HG03558 (cell line): ENCODE data around the gene PM20D1.

Experiments
- ATAC-seq: cut with Tn5 transposase; IDR thresholded peaks from one replicate; pipeline ENCODE4 v1.9.1; 2021; ENCODE audit warnings: moderate number of reproducible peaks; ENCODE audit not compliant: unreplicated experiment; ENCODE audit errors: extremely low read depth

The PM20D1 gene

DNA sequence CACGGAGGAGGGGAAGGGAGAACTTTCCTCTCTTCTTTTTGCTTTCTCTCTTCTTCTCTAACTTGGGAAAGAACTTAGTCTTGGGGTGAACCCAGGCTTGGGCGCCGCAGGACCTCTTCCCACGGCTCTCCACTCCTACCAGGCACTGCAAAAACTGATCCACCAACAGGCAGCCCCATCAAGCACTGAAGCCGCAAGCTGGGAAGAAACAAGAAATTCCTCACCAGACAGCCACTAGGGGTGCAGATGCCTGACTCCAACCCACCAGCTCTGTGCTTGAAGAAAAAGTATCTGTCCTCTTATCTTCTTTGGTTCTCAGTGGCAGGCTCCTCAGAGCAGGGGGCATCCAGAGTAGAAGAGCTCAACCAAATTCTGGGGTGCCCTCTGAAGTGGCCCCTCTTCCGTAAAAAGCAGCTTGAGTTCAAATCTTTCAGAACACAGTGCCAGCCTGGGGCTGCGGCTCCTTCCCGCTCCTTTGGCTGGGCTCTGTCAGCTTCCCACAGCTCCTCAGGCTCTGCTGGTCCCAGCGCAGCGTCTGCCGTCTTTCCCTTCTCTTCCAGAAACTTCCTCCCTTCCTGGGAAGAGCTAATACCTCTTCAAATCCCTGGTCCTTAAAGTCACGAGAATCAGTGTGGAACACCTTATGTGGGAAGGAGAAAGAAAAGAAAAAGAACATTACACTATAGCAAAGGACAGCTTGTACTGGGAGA lies 39.3 kb downstream of the PM20D1 start:
- ATAC-seq = no peak

DNA sequence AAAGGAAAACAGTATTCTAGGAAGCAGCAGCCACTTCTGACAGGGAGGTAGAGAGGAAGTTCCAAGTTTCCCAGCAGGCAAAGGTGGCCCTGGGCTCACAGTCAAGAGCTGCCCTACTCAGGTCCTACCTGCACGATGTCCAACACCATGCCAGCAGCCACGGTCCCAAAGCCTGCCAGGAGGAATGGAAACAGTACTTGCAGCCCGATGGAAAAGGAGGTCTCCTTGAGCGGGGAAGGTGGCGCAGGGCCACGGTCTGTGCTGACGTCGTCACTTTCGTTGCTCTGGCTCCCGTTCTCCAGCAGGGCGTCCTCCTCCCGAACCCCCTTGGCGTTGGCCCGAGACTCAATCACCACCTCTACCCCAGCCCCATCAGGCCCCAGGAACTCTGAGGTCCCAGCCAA lies 40.0 kb downstream of the PM20D1 start:
- no peak for ATAC-seq

DNA sequence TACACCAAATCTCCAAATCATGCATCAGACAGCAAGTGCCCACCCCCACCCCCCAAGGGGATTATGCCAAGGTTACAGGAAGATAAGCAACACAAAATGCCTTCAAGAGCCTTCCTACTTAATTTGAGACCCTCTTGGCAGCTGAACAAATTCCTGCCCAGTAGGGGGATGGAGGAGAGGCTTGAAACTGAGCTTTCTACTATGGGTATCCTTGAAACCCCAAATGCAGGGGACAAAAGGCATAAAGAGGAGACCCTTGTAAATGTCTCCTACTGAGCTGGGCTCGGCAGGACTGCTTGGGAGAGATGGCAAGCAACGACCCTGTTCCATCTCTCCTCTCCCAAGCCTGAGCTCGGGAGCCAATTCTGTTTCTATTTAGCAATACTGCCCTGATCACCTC lies 40.5 kb downstream of the PM20D1 start:
- no peak for ATAC-seq

DNA sequence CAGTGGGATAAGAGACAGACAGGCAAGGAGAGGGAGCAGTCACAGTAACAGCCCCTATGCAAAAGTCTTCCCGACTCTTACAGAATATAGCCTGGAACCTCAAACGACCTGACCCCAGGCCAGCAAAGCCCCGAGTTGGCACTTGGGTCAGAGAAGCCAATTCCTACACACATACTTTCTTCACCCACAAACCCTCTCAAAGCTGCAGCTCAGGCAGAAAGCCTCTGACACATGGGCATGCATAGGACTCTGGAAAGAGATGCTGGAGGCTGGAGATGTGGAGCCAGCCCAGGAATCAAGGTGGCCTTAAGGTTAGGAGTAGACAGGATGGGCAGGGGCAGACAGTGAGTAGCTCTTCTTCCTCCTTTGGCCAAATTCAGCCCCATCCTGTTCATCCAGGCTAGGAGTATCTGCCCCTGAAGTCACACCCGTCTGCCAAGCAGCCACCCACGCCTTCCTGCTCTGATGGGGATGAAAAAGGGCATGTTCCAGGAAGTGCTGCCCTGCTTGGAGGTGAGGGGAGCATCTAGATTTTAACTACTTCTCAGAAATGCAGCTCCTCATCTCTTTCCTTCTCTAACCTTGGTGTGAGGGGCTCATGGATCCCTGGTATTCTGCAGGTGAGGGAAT lies 44.7 kb downstream of the PM20D1 start:
- ATAC-seq = no peak

DNA sequence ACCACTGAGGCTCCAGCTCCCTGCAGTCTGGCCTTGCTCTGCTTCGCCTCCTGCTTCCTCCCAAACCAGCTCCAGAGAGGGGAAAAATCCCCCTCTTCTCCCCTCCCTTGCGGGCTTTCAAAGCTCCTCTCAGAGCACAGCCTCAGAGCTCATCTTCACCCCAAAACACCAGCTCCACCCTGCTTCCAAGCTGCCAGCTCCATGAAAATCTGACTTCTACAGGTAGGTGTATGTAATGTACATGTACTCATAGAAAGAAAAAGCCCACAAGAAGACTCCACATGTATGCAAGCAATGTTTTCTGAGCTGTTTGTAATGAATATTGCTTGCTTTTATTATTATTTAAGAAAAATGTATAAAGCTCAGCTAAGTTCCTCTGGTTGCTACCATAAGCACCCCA lies 45.3 kb downstream of the PM20D1 start:
- ATAC-seq = no peak

DNA sequence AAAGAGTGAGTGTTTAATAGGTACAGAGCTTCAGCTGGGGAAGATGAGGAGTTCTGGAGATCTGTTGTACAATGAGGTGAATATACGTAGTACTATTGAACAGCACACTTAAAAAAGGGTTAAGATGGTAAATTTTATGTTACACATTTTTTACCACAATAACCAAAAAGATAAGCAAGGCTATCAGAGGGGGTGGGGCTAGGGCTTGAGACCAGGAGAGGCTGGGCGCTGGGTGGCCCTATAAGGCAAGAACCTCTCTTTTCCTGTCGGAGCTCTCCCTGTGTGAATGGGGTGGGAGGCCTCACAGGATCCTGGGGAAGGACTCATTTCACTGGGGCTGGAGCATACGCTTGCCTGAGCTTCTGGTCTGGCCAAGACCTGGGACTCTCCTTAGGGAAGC lies 45.9 kb downstream of the PM20D1 start:
- no peak for ATAC-seq

DNA sequence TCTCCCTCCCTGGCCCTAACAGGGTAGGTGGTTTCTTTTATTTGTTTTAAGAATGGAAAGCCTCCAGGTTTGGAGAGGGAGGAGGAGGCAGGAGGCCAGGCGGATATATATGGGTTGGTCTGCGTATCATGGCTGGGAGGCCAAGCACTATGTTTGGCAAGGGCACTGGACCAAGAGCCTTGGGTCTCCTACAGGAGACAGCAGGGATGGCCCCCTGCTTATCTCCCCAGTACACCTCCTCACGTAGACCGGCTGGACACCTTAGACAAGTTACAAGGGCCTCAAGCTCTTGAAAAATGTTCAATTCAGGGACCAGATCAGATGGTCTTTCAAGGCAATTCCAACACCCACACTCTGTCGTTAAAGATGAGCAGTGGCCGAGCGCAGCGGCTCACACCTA lies 47.9 kb downstream of the PM20D1 start:
- ATAC-seq = no peak

DNA sequence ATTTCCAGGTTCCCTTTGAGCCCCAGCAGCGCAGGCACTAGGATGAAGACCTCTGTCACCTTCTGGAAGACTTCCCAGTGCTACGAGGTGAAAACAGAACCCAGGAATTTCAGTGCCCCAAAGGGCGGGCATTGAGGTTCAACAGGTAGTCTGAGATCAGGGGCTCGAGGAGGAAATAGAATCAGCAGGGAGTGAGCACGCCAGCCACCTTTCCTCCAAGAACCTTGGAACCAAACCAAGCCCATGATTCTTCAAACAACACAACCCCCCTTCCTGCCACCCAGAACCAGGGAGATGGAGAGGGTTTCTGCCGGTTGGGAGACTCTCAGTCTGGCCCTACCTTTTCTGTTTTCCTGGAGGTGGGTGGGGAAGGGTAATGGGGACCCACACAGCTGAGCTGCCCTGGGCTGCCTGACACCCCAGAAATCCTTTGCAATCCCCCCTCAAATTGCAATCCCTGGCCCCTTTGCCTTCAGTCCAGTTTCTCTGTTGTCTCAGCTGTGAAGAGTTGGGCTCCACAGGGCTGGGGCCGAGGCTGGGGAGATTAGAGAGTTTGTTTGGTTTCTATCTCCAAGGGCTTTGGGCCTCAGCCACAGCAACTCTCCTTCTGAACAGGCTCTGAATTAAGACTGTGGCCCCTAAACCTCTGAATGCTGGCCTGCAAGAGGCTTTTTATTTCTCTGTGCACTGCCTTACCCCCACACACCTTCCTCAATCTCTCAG lies 48.8 kb downstream of the PM20D1 start:
- no peak for ATAC-seq

DNA sequence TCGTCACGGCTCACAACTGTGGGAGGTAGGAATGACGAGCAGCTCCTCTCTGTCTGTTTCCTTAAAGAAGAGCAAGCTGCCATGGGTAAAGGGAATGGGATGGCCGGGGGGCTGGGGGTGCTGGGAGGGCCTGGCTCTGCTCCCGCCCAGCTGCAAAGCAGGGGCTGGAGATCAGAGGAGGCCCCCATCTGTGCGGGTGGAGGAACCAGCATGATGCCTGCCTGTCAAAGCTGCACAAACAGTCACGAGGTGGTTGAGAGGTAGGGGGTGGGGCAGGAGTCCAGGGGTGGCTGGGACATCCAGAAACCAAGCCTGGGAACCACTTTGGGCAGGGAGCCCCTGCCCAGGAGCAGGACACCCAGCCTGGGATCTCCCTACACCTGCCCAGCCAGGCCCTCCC lies 49.5 kb downstream of the PM20D1 start:
- no peak for ATAC-seq

DNA sequence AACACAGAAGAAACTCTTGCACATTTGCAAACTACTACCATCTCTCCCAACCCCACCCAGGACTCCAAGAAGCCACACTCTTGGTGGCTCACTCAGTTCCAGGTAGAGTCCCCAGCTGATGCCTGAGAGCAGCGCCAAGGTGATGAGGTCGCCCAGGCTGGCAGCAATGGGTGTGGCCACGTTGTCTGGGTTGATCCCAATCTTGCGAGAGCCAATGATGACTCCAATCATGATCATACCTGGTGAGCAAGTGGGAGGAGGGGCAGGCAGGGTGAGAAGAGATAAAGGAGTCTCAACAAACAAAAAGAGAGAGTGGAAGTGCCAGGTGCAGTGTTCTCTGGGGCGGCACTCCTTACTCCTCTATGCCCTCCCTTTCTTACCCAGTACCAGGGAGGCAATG lies 51.4 kb downstream of the PM20D1 start:
- ATAC-seq = no peak

DNA sequence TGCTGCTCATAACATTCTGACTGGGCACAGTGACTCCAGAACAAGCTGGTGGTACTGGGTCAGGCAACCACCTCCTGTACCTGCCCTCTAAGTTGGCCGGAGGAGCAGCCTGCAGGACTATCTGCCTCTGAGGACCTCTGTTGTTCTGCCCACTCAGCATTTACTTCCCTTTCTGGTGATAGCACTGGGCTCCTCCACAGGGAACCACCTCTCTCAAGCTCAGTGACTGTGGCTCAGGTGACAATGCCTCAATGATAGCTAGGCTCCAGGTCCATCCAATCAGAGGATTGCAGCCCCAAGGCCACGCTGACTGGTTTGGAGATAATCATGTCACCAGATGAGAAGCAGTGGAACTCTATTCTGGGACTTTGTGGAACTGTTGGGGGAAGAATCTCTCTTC lies 52.8 kb downstream of the PM20D1 start:
- ATAC-seq = no peak

DNA sequence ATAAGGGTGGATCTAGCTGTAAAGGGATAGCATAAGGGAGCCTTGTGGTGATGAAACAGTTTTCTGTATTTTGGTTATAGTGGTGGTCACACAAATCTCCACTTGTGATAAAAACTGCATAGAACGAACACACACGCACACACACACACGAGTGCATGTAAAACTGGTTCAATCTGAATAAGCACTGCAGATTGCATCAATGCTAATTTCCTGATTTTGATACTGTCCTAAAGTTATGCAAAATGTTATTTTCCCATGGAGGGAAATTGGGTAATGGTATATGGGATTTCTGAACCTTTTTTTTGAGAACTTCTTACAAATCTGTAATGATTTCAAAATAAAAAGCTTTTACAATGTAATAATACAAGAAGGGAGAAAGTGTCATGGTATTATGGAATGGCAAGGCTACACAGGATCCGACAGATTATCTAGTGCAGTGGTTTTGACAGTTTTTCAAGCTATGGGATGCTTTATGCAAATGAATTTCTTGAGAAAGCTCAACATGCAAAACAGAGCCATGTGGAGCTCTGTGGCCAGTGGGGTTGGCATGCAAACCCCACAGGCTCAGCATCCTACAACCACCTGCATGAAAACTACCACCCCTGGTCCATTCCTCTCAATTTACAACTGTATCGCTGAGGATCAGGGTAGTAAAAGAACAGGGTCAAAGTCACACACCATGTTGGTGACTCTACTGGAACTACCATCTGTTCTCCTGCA lies 55.8 kb downstream of the PM20D1 start:
- no peak for ATAC-seq

DNA sequence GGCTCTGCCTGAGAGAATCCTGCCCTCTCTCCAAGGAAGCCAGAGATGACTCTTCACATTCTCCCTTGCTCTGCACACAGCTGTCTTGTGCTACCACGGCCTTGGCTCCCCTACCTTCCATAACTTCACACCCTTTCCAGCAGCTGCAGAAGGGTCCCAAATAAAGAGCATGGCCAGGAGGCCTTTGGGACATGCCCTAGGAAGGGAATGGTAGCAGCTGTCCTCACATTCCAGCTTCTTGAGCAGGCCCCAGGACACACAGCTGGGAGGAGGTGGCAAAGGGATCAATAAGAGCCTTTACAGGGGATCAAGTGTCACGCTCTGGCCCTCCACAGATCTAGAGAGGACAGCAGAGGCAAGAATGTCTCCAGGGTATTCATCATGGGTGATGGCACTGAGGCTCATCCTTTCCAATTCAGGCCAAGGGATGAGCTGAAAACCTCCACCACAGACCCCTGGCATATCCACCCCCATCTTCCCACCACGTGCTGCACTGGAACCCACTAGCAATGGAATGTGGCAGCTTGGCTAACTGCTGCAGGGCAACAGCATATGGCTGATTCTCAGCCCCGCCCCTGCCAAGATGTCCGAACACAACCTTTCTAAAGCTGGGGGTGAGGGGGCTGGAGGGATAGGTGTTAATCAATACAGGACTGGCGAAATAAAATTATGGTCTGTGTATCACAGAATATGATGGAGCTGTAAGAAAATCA lies 56.8 kb downstream of the PM20D1 start:
- ATAC-seq = no peak

DNA sequence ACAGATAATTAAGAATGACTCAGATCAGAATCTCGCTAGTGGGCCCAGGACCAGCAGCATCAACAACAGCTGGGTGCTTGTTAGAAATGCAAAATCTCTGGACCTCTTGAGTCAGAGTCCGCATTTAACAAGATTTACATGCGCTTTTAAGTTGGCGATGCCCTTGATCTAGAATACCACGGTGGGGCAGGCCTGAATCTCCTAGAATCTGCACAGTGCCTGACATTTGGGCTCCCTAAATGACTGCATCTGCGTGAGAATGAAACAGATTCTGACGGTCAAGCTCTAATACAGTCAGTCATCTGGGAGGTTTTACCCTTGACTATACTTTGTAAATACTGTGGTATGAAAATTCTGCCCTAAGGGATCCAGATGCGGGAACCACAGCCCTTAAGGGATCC lies 57.5 kb downstream of the PM20D1 start:
- ATAC-seq = no peak

DNA sequence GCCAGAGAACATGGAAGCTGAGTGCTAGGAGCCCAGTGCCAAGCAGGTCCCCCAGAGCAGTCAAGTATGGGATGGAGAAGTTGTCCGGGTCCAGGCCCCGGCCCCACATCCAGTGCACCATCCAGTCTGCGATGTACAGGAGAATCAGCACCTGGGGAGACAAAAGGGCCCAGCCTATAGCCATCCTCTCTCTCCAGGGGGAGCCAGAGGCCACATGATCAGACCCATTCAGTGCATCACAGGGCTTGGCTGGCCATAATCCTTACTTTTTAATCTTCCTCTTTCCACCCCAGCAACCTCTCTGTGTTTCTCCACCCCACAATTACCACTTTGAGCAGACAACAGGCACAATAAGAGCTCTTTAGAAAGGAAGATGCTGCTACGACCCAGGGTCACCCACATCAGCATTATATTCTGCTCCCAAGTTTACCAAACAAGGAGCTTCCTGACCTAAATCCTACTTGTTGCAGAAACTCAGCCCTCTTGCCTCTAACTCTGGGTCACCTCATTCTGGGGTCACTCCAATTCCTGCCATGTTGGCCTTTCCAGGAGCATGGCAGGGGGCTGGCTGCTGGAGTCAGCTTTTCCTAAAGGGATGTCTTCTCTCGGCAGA lies 58.3 kb downstream of the PM20D1 start:
- ATAC-seq = no peak

DNA sequence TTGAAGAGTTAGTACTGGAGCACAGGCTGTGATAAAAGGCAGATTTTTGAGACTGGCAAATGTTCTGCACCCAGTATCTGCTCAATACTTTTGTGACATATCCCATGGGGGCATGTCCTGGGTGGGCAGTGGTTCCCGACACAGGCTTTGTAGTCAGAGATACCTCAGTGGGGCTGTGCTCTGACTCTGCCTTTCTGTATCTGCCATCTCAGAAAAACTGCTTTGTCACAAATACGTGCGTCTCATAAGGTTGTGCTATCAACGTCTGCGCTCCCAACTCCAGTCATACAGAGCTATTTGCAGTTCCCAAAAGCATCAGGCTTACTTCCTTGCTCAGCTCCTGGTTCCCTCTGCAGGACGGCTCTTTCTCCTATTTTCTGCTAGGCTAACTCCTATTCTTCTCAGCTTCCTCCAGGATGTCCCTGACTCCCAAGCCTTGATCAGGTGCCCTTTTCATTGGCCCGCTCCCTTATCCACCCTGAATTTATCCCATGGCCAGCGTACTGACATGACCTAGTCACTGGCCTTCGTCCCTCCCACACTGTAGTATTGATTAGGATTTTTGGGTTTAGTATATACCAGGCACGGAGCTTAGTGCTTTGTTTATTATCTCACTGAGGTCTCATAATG lies 62.5 kb downstream of the PM20D1 start:
- ATAC-seq = no peak

DNA sequence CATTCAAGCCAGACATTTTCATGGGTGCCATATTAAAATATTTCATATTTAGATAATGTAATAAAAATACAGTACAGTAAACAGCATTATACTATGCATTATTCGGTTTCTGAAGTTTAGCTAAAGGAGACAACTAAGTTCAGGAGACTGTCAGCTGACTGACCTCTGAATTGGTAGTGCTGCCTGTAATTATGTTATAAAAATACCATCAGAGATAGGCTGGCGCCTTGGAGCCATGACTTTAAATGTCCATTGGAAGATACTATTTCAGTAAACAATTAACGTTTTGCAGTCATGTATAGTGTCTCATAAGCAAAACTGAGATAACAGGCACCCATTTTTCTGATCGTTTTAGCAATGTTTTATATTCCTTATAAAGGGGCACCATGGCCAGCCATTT lies 63.3 kb downstream of the PM20D1 start:
- ATAC-seq = no peak

DNA sequence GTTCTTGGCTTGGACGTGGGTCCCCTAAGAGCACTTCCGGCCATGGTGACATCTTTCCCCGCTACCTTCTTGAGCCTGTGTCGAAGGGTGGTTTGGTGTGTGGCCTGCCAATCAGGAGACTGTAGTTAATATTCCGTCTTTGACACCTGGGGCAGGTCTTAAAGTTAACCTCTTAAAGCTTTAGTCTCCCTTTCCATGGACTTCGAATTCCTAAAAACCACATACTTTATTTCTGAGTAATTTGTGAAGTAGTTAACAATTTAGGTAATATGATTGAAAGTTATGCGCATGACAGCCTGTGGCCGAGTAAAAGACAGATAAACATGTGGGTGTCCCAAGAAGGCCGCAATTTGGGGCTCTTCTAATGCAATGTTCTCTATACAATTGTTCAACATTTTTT lies 64.5 kb downstream of the PM20D1 start:
- ATAC-seq = no peak

DNA sequence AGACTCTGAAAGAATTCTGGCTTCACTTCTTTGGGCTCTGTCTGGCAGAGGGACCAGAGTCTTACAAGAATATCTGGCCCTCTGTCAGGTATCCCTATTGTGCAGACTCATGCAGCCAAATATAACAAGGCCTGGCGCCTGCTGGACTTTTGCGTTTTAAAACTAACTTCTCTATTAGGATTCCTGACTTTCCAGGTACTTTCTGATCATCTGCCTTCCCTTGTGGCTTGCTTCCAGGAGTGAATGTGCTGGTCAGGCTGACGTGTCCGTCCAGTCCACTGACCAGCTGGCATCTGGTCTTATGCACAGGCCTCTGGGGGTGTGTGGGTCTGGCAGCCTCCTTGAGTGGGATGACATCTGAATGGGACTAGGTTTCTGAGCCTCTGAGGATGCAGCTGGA lies 66.0 kb downstream of the PM20D1 start:
- ATAC-seq = no peak

DNA sequence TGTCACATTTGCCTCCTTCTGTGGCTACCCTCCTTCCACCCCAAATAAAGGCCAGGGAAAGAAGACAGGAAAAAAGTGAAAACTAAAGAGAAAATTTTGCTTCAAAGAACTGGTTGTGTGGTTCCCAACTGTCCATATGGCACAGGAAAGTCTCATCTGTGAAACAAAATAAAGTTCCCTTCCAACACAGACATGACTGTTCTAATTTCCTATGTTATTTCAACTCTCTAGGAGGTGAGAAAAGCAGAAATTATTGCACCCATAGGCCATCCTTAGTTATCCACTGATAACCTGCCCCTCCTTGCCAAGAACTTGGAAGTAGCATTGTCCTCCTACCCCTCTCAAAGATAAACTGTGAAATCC lies 66.5 kb downstream of the PM20D1 start:
- ATAC-seq = no peak
